ENCODE data around the gene SORT1.
"Not testable (repeated sequence)": the region's sequence is repeated elsewhere in the genome, so short reads cannot be mapped to it uniquely, and the experiment has no call there.

The SORT1 gene

DNA sequence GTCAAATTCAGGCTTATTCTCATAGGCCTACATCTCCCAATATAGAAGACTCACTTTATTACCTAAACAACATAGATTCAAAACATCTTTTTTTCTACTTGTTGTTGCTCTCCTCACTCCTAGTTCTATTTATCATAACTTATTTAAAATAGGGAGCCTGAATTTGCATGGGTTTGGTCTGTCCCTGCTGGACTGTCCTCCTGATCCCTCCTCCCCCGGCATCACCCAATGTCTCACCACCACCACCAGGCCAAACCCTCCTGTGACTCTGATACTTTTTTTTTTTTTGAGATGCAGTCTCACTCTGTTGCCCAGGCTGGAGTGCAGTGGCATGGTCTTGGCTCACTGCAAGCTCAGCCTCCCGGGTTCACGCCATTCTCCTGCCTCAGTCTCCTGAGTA, 59.1 kb downstream of the SORT1 start:
- DNase-seq (ENCODE audit: low spot score): no peak

- DNase-seq (ENCODE audit: low spot score): peak; percentile 77
Measured at GRCh38 chr1:109338091-109338490, 59.6 kb downstream of the SORT1 start.

GRCh38 chr1:109335091-109335490, 62.6 kb downstream of the SORT1 start:
- DNase-seq (ENCODE audit: low spot score): no peak

GRCh38 chr1:109331113-109331512, 66.6 kb downstream of the SORT1 start:
- no peak for DNase-seq (ENCODE audit: low spot score)

DNA sequence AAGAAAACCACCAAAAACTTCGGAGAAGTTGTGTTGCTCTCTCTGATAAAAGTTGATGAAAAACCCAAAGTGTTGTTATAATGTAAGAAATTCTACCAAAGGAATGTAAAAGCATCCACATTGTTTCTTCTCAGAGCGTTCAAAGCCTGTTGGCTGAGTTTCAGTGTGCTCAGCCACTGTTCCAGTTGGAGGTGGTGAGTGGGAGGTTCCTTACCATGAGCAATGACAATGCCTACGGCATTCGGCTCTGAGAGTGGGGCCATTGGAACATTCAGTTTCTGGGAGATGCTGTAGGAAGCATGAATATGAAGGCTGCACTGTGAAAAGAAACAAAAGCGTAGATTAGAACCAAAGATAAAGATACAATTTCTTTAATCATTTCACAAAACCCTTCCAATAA, 70.4 kb downstream of the SORT1 start:
- DNase-seq (ENCODE audit: low spot score): no peak

- DNase-seq (ENCODE audit: low spot score): no peak
Measured at GRCh38 chr1:109322974-109323373, 74.7 kb downstream of the SORT1 start.

DNA sequence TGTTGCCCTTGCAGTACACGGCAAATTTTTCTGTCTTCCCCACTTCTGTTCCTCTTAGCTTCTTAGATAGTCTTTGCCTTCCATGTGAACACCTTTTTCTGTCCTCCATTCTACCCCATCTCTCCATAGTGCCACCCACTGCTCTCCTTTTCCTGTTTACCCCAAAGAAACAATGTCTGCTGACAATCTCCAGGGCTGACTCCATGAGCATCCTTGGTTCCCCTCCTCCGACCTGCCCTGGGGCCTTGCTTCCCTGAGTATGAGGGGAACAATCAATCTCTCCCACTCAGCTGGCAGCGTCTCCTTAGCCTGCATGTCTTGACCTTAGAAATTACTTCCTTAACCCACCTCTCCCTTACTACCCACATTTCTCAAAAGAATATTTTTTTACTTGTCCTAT, 78.6 kb downstream of the SORT1 start:
- DNase-seq (ENCODE audit: low spot score): no peak

- DNase-seq (ENCODE audit: low spot score): no peak
Measured at GRCh38 chr1:109316506-109316905, 81.2 kb downstream of the SORT1 start.

GRCh38 chr1:109315288-109315687, 82.4 kb downstream of the SORT1 start:
- DNase-seq (ENCODE audit: low spot score): no peak

GRCh38 chr1:109314795-109315194, 82.9 kb downstream of the SORT1 start:
- DNase-seq (ENCODE audit: low spot score): no peak

GRCh38 chr1:109312978-109313775, 84.5 kb downstream of the SORT1 start:
- no peak for DNase-seq (ENCODE audit: low spot score)

DNA sequence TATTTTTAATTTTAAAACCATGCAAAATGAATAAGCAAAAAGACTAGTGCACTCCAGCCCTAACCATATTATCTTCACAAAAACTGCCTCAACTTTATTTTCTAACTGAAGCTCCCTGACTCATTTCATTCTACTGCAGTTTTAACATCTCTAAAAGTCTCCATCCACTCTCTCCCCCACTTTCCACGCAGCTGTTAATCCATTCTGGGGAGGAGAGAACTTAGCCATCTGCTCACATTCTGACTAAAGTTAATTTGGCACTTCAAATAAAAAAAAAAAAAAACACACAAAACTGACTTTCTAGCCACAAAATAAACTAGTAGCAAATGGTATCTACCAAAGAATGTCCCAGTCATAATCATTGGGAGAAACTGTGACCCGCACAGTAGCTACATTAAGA, 85.5 kb downstream of the SORT1 start:
- DNase-seq (ENCODE audit: low spot score): no peak

DNA sequence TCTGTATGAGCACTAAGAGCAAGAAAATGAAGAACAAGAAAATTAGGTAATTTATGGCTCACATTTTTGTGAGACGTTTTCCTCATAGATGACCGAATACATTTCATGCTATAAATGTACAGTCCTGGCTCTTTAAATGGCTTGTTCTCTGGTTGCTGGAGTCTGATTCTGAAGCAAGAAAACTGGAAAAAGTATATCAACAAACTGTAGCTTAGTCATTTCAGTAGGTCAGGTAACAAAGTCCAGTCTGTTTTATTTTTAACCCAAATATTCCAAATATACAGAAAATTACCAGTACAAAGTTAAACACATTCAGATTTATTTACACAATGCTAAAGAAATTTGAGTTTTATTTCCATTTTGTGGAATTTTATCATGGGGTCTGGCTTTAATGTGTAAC, 88.4 kb downstream of the SORT1 start:
- DNase-seq (ENCODE audit: low spot score): no peak

- peak; percentile 26 for DNase-seq (ENCODE audit: low spot score)
Measured at GRCh38 chr1:109307274-109308021, 90.3 kb downstream of the SORT1 start.

GRCh38 chr1:109306832-109307273, 90.9 kb downstream of the SORT1 start, which contains the start of gene MYBPHL:
Gene MYBPHL, minus strand, starts transcription at chr1:109307011. Its CDS starts 20 bp downstream, at chr1:109306991.
- DNase-seq (ENCODE audit: low spot score): no peak

DNA sequence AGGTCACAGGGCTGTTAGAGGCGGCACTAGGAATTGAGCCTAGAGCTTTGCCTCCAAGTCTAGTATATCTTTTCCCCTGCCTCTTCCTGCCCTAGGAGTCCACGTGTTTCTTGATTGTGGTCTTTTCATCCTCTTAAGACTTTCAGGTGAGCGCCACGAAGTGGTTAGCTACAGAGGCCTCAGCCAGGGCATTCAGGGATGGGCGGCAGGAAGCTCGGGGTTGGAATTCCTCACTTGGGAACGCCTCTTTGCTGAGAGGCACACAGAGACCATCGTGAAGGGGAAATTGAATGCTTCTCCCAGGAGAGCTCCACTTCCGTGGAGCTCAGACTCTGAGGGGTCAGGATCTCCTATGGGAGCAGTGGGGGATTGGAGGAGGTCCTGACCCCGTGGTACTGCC, 91.7 kb downstream of the SORT1 start:
- not testable (repeated sequence) for DNase-seq (ENCODE audit: low spot score)

- DNase-seq (ENCODE audit: low spot score): peak; percentile 29
Measured at GRCh38 chr1:109304226-109304920, 93.3 kb downstream of the SORT1 start.

DNA sequence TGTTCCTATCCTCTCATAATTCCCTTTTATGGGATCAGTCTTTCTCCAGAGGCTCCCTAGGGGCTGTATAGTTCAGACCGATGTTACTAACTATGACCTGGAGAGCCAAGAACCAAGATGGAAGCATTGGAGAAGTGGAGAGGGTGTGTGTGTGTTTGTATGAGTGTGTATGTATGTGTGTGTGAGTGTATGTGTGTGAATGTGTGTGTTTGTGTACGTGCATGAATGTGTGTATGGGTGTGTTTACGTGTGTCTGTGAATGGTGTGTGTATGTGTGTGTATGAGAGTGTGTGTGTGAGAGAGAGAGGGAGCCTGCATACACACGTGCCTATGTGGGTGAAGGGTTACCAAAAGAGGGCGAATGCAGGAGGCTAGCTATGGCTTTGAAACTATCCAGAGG, 95.8 kb downstream of the SORT1 start:
- no peak for DNase-seq (ENCODE audit: low spot score)

DNA sequence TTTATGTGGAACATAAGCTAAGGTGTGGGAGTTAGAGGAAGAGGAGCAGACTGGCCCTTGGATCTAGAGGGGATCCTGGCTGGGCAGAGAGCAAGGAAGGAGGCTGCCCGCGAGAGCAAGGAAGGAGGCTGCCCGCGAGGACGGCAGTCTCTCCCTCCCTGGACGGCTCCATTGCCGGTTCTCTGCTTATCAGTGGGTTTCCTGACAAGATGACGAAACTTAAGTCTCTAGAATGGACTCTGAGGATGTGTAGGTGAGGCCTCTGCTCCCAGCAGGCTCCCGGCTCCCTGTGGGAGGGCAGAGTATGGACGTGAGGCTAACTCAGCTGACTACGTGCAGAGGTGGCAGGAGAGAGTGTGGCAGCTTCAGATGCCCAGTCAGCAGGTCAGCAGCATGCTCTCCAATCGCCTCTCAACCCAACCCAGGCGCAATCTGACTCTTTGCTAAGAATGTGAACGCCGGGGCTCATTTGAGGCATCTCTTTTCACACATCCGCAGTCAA, 97.0 kb downstream of the SORT1 start:
- DNase-seq (ENCODE audit: low spot score): no peak

- no peak for DNase-seq (ENCODE audit: low spot score)
Measured at GRCh38 chr1:109299558-109300343, 98.0 kb downstream of the SORT1 start.

DNA sequence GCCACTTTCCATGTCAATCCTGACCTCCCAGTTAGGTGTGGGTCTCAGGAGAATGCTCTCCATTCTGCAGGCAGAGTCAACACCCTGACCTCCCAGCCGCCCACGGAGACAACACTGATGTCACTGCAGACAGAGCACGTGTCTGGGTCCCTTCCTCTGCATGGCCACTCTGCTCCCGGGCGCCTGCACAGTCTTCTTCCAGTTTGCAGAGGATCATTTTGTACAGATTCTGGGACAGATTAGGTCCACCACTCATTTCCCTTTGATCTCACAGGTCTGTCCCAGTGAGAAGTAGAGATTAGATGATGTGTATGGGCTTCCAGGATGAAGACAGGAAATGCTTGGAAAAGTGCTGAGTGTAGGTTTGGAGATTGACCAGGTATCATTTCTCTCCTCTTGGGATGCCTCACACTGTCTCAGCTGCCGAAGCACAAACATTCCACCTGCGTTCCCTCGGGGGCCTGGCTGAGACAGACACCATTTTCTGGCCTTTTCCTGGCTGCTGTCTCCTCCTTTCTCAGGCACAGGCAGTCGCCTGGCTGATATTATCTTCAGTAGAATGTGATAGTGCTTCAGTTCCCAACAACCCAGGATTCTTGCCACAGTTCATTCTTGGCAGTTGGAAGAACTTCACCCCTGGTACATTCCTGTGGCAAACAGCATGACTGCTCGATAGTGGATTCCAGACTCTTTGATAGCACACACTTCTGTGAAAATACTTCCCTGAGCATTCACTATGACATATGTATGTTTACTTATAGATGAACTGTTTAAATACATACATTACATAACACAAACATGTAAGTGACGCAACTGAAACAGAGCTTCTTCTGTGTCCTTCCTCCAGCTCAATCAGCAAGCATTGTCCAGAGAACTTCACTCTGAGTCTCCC, 98.8 kb downstream of the SORT1 start:
- DNase-seq (ENCODE audit: low spot score): no peak
